Measurements from ENCODE around the gene ANGPTL2. TPM values are rescaled to one million over a fixed set of nuclear protein-coding genes. Genes with fewer than 3 reads are reported as not detected.

Gene ANGPTL2
- total RNA-seq, 4 donors from 2014 or later, result 17.3 to 21.3 (median 19.8) TPM

DNA sequence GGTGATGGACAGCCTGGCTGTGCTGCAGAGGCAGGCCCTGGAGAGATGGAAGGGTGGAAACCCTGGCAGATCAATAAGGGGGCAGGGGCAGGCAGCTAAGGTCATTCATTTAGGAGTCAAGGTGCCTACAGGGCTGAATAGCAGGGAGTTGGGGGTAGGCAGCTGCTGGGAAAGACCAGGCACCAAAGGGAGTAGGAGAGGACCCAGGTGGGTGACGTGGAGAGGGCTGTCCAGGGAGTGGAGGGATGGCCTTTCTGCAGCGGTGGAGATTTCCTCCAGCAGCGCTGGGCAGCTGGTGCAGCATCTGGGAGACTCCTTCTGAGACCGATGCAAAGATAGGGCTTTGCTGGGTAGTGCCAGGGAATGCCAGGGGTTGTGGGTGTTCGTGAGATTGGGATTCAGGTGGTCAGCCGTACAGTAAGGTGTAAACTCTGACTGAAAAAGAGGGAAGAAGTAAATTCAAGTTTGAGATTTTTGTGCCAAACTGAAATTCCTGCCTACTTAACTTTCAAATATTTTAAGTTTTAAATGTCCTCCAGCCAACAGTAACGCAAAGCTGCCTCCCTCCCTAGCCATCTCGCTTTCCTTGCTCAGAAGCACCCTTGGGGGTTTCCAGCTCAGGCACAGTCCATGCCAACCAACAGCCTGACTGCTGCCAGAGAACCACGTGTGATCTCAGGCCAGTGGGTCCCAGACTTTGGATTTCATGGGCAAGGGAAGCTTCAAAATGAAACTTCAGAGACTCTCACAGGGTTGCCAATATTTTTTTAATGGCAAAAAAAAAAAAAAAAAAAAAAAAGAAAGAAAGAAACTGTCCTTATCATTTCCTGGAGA, 18.6 kb upstream of the ANGPTL2 start:
- no peaks in the 10 kb centered on the region for H3K27me3 ChIP-seq
- H3K4me3 ChIP-seq, result no peak overlapping the region
- H3K36me3 ChIP-seq, result no peaks in the 10 kb centered on the region
- no peak for TF ChIP-seq EP300 (IDR thresholded peaks at IDR 0.05)
- TF ChIP-seq, protein P1, sequence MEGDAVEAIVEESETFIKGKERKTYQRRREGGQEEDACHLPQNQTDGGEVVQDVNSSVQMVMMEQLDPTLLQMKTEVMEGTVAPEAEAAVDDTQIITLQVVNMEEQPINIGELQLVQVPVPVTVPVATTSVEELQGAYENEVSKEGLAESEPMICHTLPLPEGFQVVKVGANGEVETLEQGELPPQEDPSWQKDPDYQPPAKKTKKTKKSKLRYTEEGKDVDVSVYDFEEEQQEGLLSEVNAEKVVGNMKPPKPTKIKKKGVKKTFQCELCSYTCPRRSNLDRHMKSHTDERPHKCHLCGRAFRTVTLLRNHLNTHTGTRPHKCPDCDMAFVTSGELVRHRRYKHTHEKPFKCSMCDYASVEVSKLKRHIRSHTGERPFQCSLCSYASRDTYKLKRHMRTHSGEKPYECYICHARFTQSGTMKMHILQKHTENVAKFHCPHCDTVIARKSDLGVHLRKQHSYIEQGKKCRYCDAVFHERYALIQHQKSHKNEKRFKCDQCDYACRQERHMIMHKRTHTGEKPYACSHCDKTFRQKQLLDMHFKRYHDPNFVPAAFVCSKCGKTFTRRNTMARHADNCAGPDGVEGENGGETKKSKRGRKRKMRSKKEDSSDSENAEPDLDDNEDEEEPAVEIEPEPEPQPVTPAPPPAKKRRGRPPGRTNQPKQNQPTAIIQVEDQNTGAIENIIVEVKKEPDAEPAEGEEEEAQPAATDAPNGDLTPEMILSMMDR (IDR thresholded peaks at IDR 0.05), result no peak
- no peak for TF ChIP-seq POLR2A (IDR thresholded peaks at IDR 0.05)
- TF ChIP-seq POLR2AphosphoS5 (IDR thresholded peaks at IDR 0.05), result no peak
- DNase-seq (ENCODE audit: low spot score in 2 of 2), result peak in 1 of 2 donors; percentile 29
- no peaks in the 10 kb centered on the region for H3K4me1 ChIP-seq
- H3K9me3 ChIP-seq, result no peaks in the 10 kb centered on the region
- no peak overlapping the region for H3K27ac ChIP-seq
- 52% methylated on average over 9 of the region's 9 CpGs for WGBS

DNA sequence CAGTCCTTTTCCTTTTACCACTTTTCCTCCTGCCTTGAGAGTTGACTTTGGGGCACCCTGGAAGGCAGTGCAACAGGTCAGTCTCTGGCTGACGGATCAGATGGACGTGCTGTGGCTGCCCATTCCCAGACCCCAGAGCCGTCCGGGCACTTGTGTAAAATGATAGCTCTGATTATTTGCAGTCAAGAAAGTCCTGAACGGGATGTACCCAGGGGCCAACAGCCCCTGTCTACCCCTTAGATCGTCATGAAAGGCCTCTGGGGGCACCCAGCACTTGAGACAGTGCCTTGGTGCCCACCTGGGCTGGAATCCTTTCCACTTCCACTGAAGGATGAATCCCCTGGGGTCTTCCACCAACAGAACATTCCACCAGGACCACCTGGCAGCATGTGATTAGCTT, 17.7 kb upstream of the ANGPTL2 start:
- no peak for DNase-seq (ENCODE audit: low spot score in 2 of 2)
- H3K36me3 ChIP-seq, result no peaks in the 10 kb centered on the region
- WGBS, result 97% methylated on average over 6 of the region's 6 CpGs
- H3K9me3 ChIP-seq, result no peaks in the 10 kb centered on the region
- H3K27ac ChIP-seq, result no peak overlapping the region
- no peak overlapping the region for H3K4me3 ChIP-seq
- peaks cover 1% of the 10 kb centered on the region for H3K4me1 ChIP-seq
- TF ChIP-seq, protein P1 (IDR thresholded peaks at IDR 0.05), result no peak
- no peak for TF ChIP-seq EP300 (IDR thresholded peaks at IDR 0.05)
- no peak for TF ChIP-seq POLR2AphosphoS5 (IDR thresholded peaks at IDR 0.05)
- TF ChIP-seq POLR2A (IDR thresholded peaks at IDR 0.05), result no peak
- no peaks in the 10 kb centered on the region for H3K27me3 ChIP-seq

DNA sequence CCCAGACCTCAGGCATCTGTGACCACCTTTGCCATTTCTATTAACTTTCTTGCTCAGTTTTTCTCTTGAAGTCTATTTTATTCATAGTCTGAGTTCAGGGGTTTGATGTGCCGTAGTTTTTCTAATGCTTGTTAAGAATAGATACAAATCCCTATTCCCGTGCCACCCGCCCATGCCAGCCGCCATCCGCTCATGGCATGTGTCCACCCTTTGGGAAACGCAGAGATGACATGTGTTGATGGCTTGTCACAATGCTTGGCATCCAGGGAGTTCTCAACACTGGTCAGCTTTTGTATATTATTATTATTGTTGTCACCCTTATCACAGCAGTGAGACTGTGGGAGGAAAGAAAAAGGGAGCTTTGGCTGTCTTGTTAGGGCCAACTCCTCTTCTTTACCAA, 17.3 kb upstream of the ANGPTL2 start:
- 95% methylated on average over 6 of the region's 6 CpGs for WGBS

DNA sequence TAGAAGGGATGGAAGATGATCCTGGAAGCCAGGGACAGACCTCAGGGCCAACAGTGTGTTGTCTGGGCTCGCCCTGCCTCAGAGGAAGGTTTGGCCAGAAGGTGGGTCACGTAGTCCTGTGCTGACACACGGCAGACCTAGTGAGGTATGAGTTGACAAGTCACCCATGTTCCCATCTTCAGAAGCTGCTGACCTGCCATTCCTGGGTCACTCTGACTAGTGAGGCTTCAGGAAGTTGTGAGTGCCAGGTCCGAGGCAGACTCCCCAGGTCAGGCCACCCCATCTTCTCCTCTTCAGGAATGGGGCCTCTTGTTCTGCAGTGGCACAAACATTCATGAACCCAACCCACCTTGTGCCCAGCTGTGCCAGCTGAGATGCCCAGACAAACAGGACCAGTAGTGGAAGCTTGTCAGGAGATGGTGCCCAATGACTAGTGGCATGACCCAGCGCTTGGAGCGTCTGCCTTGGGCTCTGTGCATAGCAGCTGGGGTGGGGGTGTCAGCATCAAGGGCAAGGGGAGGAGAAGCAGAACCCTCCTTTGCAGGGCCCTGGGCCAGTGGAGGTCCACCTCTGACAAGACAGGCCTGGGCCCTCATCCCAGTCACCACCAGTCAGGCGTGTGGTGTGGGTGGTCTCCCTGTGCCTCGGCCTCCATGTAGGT, 16.8 kb upstream of the ANGPTL2 start:
- 94% methylated on average over 2 of the region's 8 CpGs for WGBS

More for the DNA sequence above, 17.3 kb upstream of the ANGPTL2 start:
- Histone ChIP-seq H3K27me3 (no peaks in the 10 kb centered on the region), H3K4me3 (no peak overlapping the region), H3K27ac (no peak overlapping the region), H3K36me3 (no peaks in the 10 kb centered on the region), H3K9me3 (no peaks in the 10 kb centered on the region), H3K4me1 (peaks cover 5% of the 10 kb centered on the region)
- TF ChIP-seq POLR2AphosphoS5 (IDR thresholded peaks at IDR 0.05) (no peak), EP300 (IDR thresholded peaks at IDR 0.05) (no peak), POLR2A (IDR thresholded peaks at IDR 0.05) (no peak)
- TF ChIP-seq, protein P1 (IDR thresholded peaks at IDR 0.05), result no peak
- peak in 1 of 2 donors; percentile 18 for DNase-seq (ENCODE audit: low spot score in 2 of 2)

DNA sequence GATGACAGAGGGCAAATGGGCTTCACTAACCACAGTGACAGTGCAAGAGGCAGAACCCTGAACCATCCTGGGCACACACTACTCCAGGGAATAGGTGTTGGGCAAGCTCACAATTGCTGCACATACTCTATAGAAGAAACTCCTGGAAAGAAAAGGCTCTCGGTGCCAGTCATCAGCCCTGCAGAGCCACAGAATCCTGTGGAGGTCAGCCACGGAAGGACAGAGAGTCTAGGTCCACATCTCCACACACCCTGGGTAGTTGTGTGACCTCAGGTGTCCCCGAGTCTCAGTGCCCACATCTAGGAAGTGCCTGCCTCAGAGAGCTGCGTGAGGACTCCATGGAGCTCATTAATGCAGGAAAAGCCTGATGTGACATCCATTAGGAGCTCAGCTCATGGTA, 16.0 kb upstream of the ANGPTL2 start:
- Histone ChIP-seq H3K4me1 (peaks cover 17% of the 10 kb centered on the region), H3K36me3 (no peaks in the 10 kb centered on the region), H3K9me3 (no peaks in the 10 kb centered on the region), H3K27ac (no peak overlapping the region), H3K27me3 (no peaks in the 10 kb centered on the region), H3K4me3 (no peak overlapping the region)
- DNase-seq (ENCODE audit: low spot score in 2 of 2), result no peak
- TF ChIP-seq, protein P1 (IDR thresholded peaks at IDR 0.05), result no peak
- no peak for TF ChIP-seq POLR2A (IDR thresholded peaks at IDR 0.05)
- TF ChIP-seq EP300 (IDR thresholded peaks at IDR 0.05), result no peak
- no peak for TF ChIP-seq POLR2AphosphoS5 (IDR thresholded peaks at IDR 0.05)
- WGBS, result 83% methylated on average over 1 of the region's 4 CpGs

More for the DNA sequence above, 16.8 kb upstream of the ANGPTL2 start:
- H3K36me3 ChIP-seq, result no peaks in the 10 kb centered on the region
- DNase-seq (ENCODE audit: low spot score in 2 of 2), result peak; percentile 61 to 63
- TF ChIP-seq POLR2AphosphoS5 (IDR thresholded peaks at IDR 0.05) (no peak), EP300 (IDR thresholded peaks at IDR 0.05) (no peak)
- H3K9me3 ChIP-seq, result no peaks in the 10 kb centered on the region
- H3K4me3 ChIP-seq, result no peak overlapping the region
- no peaks in the 10 kb centered on the region for H3K27me3 ChIP-seq
- H3K27ac ChIP-seq, result no peak overlapping the region
- peaks cover 9% of the 10 kb centered on the region for H3K4me1 ChIP-seq
